ENCODE data around the gene CDKAL1. TPM values are rescaled to one million over a fixed set of nuclear protein-coding genes. Genes with fewer than 3 reads are reported as not detected.

The CDKAL1 gene
- total and polyA plus RNA-seq, 10 of the 15 experiments (the other 5 are each of a cell fraction or from before 2014, with no cell fraction given), result 10.7 to 26.9 (median 17.3) TPM

- TF ChIP-seq MLLT1 (IDR thresholded peaks at IDR 0.05) (no peak), GABPA (IDR thresholded peaks at IDR 0.05; ENCODE audit: low read depth) (no peak), HCFC1 (IDR thresholded peaks at IDR 0.05; ENCODE audit: low read length) (no peak), PAX5 (IDR thresholded peaks at IDR 0.05; ENCODE audit: borderline replicate concordance, low read depth, low read length) (no peak), ZNF274 (IDR thresholded peaks at IDR 0.05; ENCODE audit: insufficient read depth, insufficient read length) (no peak)
These were observed 305.4 kb downstream of the CDKAL1 start (continued) for GRCh38 chr6:20839630-20840029.

GRCh38 chr6:20840675-20841074 is 306.4 kb downstream of the CDKAL1 start:
- ATAC-seq (no peak), FAIRE-seq (no peak), DNase-seq (ENCODE audit: low read depth, low spot score) (no peak)
- ChIA-PET SMC1A (ENCODE audit: uncharacterized antibody, unreplicated experiment) (interaction anchor here (0.9 to 3.6 kb wide), 4 partner anchors 11 to 748 kb away, joined by 3 to 13 read pairs (median 3); no protein-coding TSS in a partner anchor), RAD21 (ENCODE audit: unreplicated experiment) (interaction anchor here (1.2 to 1.5 kb wide), 2 partner anchors 14 to 277 kb away, joined by 3 to 4 read pairs; no protein-coding TSS in a partner anchor), POLR2A (interaction anchor here (0.9 kb wide), 1 partner anchor 147 kb away, joined by 3 read pairs; no protein-coding TSS in a partner anchor), CTCF (no interaction called here)
- Histone ChIP-seq H3K27ac (ENCODE audit: control insufficient read depth, insufficient read depth) (no peak overlapping the region), H3K27me3 (replicated peaks in 1 of 2; ENCODE audit: control insufficient read depth in 2 of 2, insufficient read depth in 2 of 2, low read length in 1 of 2) (no peaks in the 10 kb centered on the region), H3K4me1 (ENCODE audit: control insufficient read depth, insufficient read depth, low read length) (no peaks in the 10 kb centered on the region), H4K20me1 (ENCODE audit: control insufficient read depth, insufficient read depth) (no peaks in the 10 kb centered on the region), H3K79me2 (ENCODE audit: control insufficient read depth, insufficient read depth, low read length) (no peaks in the 10 kb centered on the region), H2AFZ (ENCODE audit: control insufficient read depth, low read depth, low read length) (no peak overlapping the region), H3K9me3 (replicated peaks; ENCODE audit: control insufficient read depth, insufficient read depth, low read length) (peaks cover 2% of the 10 kb centered on the region; the same call in 2 of the 3 replicates), H3K4me2 (ENCODE audit: control insufficient read depth, insufficient read depth) (no peak overlapping the region), H3K36me3 (ENCODE audit: control insufficient read depth in 2 of 2, insufficient read depth in 2 of 2, low read length in 1 of 2) (no peaks in the 10 kb centered on the region), H3K4me3 (no peak overlapping the region), H3K9ac (ENCODE audit: control insufficient read depth, insufficient read depth, low read length) (no peak overlapping the region)
- intact Hi-C loops (cut with micrococcal nuclease; ENCODE audit: unreplicated experiment), result no loop called here
- WGBS (ENCODE audit: insufficient coverage, insufficient replicate concordance, low lambda C conversion rate, missing lambda C conversion rate), result 95% methylated on average over 2 of the region's 2 CpGs
- in situ Hi-C loops (cut with MboI), result no loop called here
- BruUV-seq (replicated peaks), result no TSS peak
- TF ChIP-seq ZNF207 (IDR thresholded peaks at IDR 0.05; ENCODE audit: borderline replicate concordance) (no peak), SIX5 (IDR thresholded peaks at IDR 0.05; ENCODE audit: low read depth, low read length, severe bottlenecking) (no peak), EP300 (IDR thresholded peaks at IDR 0.05; ENCODE audit: borderline replicate concordance in 1 of 2, control insufficient read depth in 1 of 2, low read depth in 2 of 2, low read length in 2 of 2) (no peak), RFX5 (IDR thresholded peaks at IDR 0.05; ENCODE audit: low read depth, low read length) (no peak), MYB (IDR thresholded peaks at IDR 0.05; ENCODE audit: borderline replicate concordance, low read depth, low read length) (no peak), PBX3 (IDR thresholded peaks at IDR 0.05; ENCODE audit: insufficient replicate concordance, low read depth, low read length) (no peak), POLR2AphosphoS5 (IDR thresholded peaks at IDR 0.05; ENCODE audit: low read length) (no peak), BCLAF1 (IDR thresholded peaks at IDR 0.05) (no peak), PML (IDR thresholded peaks at IDR 0.05; ENCODE audit: low read length) (no peak)
- TF ChIP-seq, protein P1, sequence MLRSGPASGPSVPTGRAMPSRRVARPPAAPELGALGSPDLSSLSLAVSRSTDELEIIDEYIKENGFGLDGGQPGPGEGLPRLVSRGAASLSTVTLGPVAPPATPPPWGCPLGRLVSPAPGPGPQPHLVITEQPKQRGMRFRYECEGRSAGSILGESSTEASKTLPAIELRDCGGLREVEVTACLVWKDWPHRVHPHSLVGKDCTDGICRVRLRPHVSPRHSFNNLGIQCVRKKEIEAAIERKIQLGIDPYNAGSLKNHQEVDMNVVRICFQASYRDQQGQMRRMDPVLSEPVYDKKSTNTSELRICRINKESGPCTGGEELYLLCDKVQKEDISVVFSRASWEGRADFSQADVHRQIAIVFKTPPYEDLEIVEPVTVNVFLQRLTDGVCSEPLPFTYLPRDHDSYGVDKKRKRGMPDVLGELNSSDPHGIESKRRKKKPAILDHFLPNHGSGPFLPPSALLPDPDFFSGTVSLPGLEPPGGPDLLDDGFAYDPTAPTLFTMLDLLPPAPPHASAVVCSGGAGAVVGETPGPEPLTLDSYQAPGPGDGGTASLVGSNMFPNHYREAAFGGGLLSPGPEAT (IDR thresholded peaks at IDR 0.05; ENCODE audit: low read depth), result no peak
